Gastroesophageal sphincter (tissue), 3 donors: Measurements from ENCODE around the gene CARD9.

Experiments
- CTCF ChIP-seq, 4 experiments: fragments of 200-600 bp in 2 of 4; fragments of 450-650 bp in 2 of 4; sonication (generic) in 1 of 4; IDR thresholded peaks; one replicate each; pipeline ENCODE4 v1.5.1; 2017 to 2019; ENCODE audit warnings: antibody characterized with exemption in 4 of 4, mild to moderate bottlenecking in 2 of 4, moderate library complexity in 2 of 4
- EP300 ChIP-seq: sonication (generic); formaldehyde crosslinking; IDR thresholded peaks from one replicate; pipeline ENCODE4 v1.6.1; 2017; ENCODE audit warnings: antibody characterized with exemption, mild to moderate bottlenecking
- POLR2A ChIP-seq, 2 donors: fragments of 450-650 bp; IDR thresholded peaks; one replicate each; pipeline ENCODE4 v1.6.1; 2017; ENCODE audit warnings: antibody characterized with exemption in 2 of 2, mild to moderate bottlenecking in 2 of 2, moderate library complexity in 1 of 2
- POLR2AphosphoS5 ChIP-seq: sonication (generic); formaldehyde crosslinking; IDR thresholded peaks from one replicate; pipeline ENCODE4 v1.6.1; 2017; ENCODE audit warnings: antibody characterized with exemption

GRCh38 chr9:136323371-136323789 is 50.1 kb downstream of the CARD9 start:
- TF ChIP-seq CTCF (IDR thresholded peaks at IDR 0.05) (no peak), POLR2A (IDR thresholded peaks at IDR 0.05) (no peak), POLR2AphosphoS5 (no peak), EP300 (no peak)
